ENCODE results near the gene USP3. TPM values are rescaled to one million over a fixed set of nuclear protein-coding genes. Genes with fewer than 3 reads are reported as not detected.
A peak's percentile ranks its signal among the peaks of the same experiment; 100 is the strongest.

USP3 gene
- total RNA-seq, 1 donor from 2014 or later = 39.5 TPM

DNA sequence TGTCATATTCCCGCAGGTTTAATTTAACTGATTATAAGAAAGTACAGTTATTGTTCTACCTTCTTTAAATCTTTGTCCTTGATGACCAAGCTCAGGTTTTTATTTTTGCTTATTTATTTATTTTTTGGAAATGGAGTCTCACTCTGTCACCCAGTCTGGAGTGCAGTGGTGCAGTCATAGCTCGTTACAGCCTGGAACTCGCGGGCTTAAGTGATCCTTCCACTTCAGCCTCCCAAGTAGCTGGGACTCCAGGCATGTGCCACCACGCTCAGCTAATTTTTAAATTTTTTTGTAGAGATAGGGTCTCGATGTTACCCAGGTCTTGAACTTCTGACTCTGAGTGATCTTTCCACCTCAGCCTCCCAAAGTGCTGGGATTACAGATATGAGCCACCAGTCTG is 8.9 kb downstream of the USP3 start:
- H3K4me3 ChIP-seq = no peak overlapping the region
- TF ChIP-seq POLR2AphosphoS5 (IDR thresholded peaks at IDR 0.05; ENCODE audit: insufficient read depth in 1 of 2, low read depth in 1 of 2) (no peak), POLR2A (IDR thresholded peaks at IDR 0.05) (no peak)
- TF ChIP-seq, protein P1, sequence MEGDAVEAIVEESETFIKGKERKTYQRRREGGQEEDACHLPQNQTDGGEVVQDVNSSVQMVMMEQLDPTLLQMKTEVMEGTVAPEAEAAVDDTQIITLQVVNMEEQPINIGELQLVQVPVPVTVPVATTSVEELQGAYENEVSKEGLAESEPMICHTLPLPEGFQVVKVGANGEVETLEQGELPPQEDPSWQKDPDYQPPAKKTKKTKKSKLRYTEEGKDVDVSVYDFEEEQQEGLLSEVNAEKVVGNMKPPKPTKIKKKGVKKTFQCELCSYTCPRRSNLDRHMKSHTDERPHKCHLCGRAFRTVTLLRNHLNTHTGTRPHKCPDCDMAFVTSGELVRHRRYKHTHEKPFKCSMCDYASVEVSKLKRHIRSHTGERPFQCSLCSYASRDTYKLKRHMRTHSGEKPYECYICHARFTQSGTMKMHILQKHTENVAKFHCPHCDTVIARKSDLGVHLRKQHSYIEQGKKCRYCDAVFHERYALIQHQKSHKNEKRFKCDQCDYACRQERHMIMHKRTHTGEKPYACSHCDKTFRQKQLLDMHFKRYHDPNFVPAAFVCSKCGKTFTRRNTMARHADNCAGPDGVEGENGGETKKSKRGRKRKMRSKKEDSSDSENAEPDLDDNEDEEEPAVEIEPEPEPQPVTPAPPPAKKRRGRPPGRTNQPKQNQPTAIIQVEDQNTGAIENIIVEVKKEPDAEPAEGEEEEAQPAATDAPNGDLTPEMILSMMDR (IDR thresholded peaks at IDR 0.05) = no peak
- no peaks in the 10 kb centered on the region for H3K27me3 ChIP-seq
- H3K27ac ChIP-seq = no peak overlapping the region
- H3K9me3 ChIP-seq = no peaks in the 10 kb centered on the region
- H3K36me3 ChIP-seq = no peaks in the 10 kb centered on the region
- no peak for DNase-seq (ENCODE audit: extremely low spot score in 2 of 2)
- intact Hi-C loops (cut with DNase I) = no loop called here
- peaks cover 93% of the 10 kb centered on the region for H3K4me1 ChIP-seq

DNA sequence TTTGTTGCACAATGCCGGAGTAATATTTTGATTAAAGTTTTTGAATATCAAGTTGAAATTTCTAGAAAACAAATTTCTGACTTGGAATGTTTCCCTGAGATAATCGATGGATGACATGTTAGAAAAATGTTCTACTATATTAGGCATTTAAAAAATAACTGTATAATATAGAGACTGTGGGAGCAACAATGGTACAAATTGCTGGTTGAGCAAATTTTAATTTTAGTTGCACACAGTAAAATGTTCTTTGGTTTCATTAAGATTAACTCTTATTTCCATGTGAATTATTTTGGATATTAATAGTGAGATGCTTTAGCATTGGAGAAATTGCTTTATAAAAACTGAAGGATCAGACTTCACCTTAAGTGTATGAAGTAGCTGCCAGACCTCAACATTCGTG is 9.3 kb downstream of the USP3 start:
- Histone ChIP-seq H3K27ac (no peak overlapping the region), H3K27me3 (no peaks in the 10 kb centered on the region), H3K36me3 (no peaks in the 10 kb centered on the region), H3K4me1 (peaks cover 93% of the 10 kb centered on the region), H3K4me3 (no peak overlapping the region), H3K9me3 (no peaks in the 10 kb centered on the region)
- intact Hi-C loops (cut with DNase I) = no loop called here
- DNase-seq (ENCODE audit: extremely low spot score in 2 of 2) = no peak
- TF ChIP-seq POLR2AphosphoS5 (IDR thresholded peaks at IDR 0.05; ENCODE audit: insufficient read depth in 1 of 2, low read depth in 1 of 2) (no peak), POLR2A (IDR thresholded peaks at IDR 0.05) (no peak)
- TF ChIP-seq, protein P1 (IDR thresholded peaks at IDR 0.05) = no peak

DNA sequence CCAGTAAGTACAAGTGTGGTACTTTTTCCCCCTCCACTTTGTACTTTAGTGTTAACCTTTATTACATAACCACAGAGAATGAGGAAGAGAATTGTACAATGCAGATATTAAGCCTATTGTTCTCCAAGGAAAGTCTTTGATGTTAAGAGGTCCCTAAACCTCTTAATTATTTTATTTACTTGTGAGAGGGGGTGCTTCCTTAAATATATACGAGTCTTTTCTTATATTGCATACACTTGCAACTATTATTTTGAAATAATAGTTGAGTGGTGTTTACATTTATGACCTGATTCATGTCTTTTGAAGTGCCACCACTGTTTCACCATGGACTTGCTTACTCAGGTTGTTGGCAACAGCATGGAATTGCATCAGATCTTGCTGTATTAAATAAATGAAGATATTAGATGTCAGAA is 10.1 kb downstream of the USP3 start:
- TF ChIP-seq POLR2AphosphoS5 (IDR thresholded peaks at IDR 0.05; ENCODE audit: insufficient read depth in 1 of 2, low read depth in 1 of 2) = peak in 1 of 2 donors; percentile 85
- TF ChIP-seq, protein P1 (IDR thresholded peaks at IDR 0.05) = no peak
- H3K27ac ChIP-seq = no peak overlapping the region
- DNase-seq (ENCODE audit: extremely low spot score in 2 of 2) = no peak
- intact Hi-C loops (cut with DNase I) = no loop called here
- no peaks in the 10 kb centered on the region for H3K27me3 ChIP-seq
- H3K36me3 ChIP-seq = no peaks in the 10 kb centered on the region
- no peaks in the 10 kb centered on the region for H3K9me3 ChIP-seq
- H3K4me3 ChIP-seq = no peak overlapping the region
- peaks cover 93% of the 10 kb centered on the region for H3K4me1 ChIP-seq

DNA sequence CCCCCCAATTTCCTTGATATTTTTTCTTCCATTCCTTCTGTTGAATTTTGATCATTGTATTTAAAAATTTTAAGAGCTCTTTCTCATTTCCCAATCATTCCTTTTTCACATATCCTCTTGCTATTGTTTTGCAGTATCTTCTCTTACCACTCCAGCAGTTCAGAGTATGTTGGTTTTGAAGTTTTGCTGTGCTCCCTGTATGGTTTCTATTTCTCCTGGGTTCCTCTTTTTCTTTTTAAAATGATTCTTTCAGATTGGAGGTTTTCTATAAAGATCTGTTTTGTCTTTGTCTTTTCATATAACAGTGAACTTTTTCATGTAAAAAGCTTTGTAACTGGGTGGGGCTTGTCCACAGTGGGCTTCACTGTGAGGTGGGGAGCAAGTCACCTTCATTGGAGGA is 12.8 kb downstream of the USP3 start:
- Histone ChIP-seq H3K36me3 (no peaks in the 10 kb centered on the region), H3K27me3 (no peaks in the 10 kb centered on the region), H3K9me3 (no peaks in the 10 kb centered on the region), H3K4me1 (peaks cover 92% of the 10 kb centered on the region), H3K4me3 (no peak overlapping the region), H3K27ac (no peak overlapping the region)
- intact Hi-C loops (cut with DNase I) = no loop called here
- TF ChIP-seq, protein P1 (IDR thresholded peaks at IDR 0.05) = no peak
- no peak for TF ChIP-seq POLR2AphosphoS5 (IDR thresholded peaks at IDR 0.05; ENCODE audit: insufficient read depth in 1 of 2, low read depth in 1 of 2)
- TF ChIP-seq POLR2A (IDR thresholded peaks at IDR 0.05) = no peak
- no peak for DNase-seq (ENCODE audit: extremely low spot score in 2 of 2)

DNA sequence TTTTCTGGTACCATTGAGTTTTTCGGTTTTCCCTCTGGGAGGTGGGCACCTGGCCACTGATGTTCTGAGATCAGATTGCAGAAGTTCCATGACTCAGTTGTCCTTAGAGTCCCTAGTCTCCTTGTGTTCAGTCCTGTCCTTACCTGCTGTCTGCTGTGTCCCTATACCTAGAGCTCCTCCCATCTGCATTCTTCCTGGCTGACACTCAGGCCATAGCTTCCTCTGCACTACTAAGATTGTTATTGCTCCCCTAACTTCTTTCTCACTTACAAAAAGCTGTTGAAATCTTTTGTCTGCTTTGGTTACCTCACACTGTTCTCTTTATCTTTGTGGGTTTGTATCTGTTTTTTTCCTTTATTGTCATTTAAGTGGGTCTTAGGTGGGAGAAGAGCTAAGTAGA is 13.2 kb downstream of the USP3 start:
- TF ChIP-seq POLR2AphosphoS5 (IDR thresholded peaks at IDR 0.05; ENCODE audit: insufficient read depth in 1 of 2, low read depth in 1 of 2) (no peak), POLR2A (IDR thresholded peaks at IDR 0.05) (no peak)
- TF ChIP-seq, protein P1 (IDR thresholded peaks at IDR 0.05) = no peak
- Histone ChIP-seq H3K36me3 (no peaks in the 10 kb centered on the region), H3K27ac (no peak overlapping the region), H3K9me3 (no peaks in the 10 kb centered on the region), H3K4me1 (peaks cover 96% of the 10 kb centered on the region), H3K4me3 (no peak overlapping the region), H3K27me3 (no peaks in the 10 kb centered on the region)
- DNase-seq (ENCODE audit: extremely low spot score in 2 of 2) = no peak
- intact Hi-C loops (cut with DNase I) = no loop called here
